Activated CD8-positive, alpha-beta T cell treated with anti-CD3 and anti-CD28 coated beads for 36 hours (primary cell): ENCODE data around the gene AUTS2. TPM values are rescaled to one million over a fixed set of nuclear protein-coding genes. Genes with fewer than 3 reads are reported as not detected.

Experiments
- ATAC-seq: fragments of 200-7000 bp; cut with Tn5 transposase; one replicate; pipeline ENCODE4 v1.10.0; 2021; ENCODE audit warnings: mild to moderate bottlenecking, moderate library complexity
- CTCF ChIA-PET: fragments of 350-600 bp; sonication (Branson Sonifier 250); formaldehyde crosslinking; loops from one replicate; lab custom pipeline; 2021; ENCODE audit warnings: antibody characterized with exemption; lab: Charles Lee
- POLR2A ChIA-PET: fragments of 350-600 bp; sonication (Branson Sonifier 250); formaldehyde crosslinking; loops from one replicate; lab custom pipeline; 2021; ENCODE audit warnings: antibody characterized with exemption; lab: Charles Lee
- DNase-seq: peaks from one replicate; pipeline ENCODE4 v3.0.0-alpha.2; 2020
- H3K27ac Mint-ChIP-seq: one replicate; pipeline ENCODE4 v1.8.0; 2021; ENCODE audit warnings: mild to moderate bottlenecking, mixed read lengths
- H3K27me3 Mint-ChIP-seq: one replicate; pipeline ENCODE4 v1.8.0; 2021; ENCODE audit warnings: mixed read lengths
- H3K36me3 Mint-ChIP-seq: one replicate; pipeline ENCODE4 v1.8.0; 2021; ENCODE audit warnings: low read depth, mixed read lengths
- H3K4me1 Mint-ChIP-seq: one replicate; pipeline ENCODE4 v1.8.0; 2021; ENCODE audit warnings: low read depth, mixed read lengths
- H3K4me3 Mint-ChIP-seq: one replicate; pipeline ENCODE4 v1.8.0; 2021; ENCODE audit warnings: mild to moderate bottlenecking, moderate library complexity, mixed read lengths
- H3K9me3 Mint-ChIP-seq: one replicate; pipeline ENCODE4 v1.8.0; 2021; ENCODE audit warnings: mixed read lengths
- intact Hi-C: fragments of 100-400 bp; cut with micrococcal nuclease; formaldehyde crosslinking; loops from one replicate; pipeline ENCODE4 v1.10.0; 2022
- total RNA-seq, 2 experiments: library from RNA; stranded (reverse); gene quantifications; one replicate each; pipeline ENCODE4 v1.2.3, GENCODE V29; 2021
- TF ChIP-seq, protein P1 (sequence below): fragments of 200-600 bp; IDR thresholded peaks from one replicate; pipeline ENCODE4 v1.8.0; 2022; ENCODE audit warnings: antibody characterized with exemption, mild to moderate bottlenecking

Gene AUTS2
- total RNA-seq, 2 experiments from 2014 or later = 3.1 to 3.3 TPM

DNA sequence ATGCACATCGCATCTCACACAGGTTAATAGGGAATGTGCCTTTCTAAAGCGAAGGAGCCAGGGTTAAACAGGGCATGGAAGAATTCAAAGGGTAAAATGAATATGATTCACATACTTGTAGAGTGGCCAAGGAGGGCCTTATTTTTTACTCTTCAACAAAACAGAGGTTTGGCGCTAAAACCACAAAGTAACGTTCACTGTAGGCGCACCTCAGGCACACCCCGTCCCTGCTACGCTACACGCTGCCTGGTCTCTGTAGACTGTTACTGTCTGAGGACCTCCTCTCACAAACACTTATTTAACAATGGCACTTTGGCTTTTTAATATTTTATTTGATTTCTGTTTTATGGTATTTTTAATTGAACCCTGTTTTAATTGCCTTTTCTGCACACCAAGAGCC, 1071.6 kb downstream of the AUTS2 start:
- Mint-ChIP-seq H3K4me3 (no peak overlapping the region), H3K36me3 (no peaks in the 10 kb centered on the region), H3K27me3 (peaks cover 9% of the 10 kb centered on the region), H3K4me1 (peaks cover 7% of the 10 kb centered on the region), H3K9me3 (no peaks in the 10 kb centered on the region), H3K27ac (no peak overlapping the region)
- intact Hi-C loops = no loop called here
- POLR2A ChIA-PET = no interaction called here
- DNase-seq (peak; percentile 25), ATAC-seq (peak; percentile 79)
- CTCF ChIA-PET = no interaction called here
- TF ChIP-seq, protein P1, sequence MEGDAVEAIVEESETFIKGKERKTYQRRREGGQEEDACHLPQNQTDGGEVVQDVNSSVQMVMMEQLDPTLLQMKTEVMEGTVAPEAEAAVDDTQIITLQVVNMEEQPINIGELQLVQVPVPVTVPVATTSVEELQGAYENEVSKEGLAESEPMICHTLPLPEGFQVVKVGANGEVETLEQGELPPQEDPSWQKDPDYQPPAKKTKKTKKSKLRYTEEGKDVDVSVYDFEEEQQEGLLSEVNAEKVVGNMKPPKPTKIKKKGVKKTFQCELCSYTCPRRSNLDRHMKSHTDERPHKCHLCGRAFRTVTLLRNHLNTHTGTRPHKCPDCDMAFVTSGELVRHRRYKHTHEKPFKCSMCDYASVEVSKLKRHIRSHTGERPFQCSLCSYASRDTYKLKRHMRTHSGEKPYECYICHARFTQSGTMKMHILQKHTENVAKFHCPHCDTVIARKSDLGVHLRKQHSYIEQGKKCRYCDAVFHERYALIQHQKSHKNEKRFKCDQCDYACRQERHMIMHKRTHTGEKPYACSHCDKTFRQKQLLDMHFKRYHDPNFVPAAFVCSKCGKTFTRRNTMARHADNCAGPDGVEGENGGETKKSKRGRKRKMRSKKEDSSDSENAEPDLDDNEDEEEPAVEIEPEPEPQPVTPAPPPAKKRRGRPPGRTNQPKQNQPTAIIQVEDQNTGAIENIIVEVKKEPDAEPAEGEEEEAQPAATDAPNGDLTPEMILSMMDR = no peak

DNA sequence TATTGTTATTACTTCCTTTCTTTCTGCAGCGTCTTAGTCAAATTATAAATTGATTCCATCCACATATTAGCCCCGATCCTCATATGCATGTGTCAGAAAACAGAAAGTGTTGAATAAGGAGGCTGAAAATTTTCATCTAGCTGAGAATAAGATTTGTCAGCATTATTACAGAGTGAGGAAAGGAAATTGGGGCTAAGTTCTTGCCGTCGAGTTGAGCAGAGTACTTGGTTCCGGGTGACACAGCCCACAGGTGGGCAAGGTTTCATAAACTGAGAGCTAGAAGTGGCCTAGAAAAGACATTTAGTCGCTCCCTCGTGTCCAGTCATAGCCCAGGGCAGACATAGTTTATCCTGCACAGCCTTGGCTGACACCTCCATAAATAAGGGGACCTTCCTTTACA, 1072.0 kb downstream of the AUTS2 start:
- no peak overlapping the region for H3K27ac Mint-ChIP-seq
- TF ChIP-seq, protein P1 = no peak
- no peaks in the 10 kb centered on the region for H3K36me3 Mint-ChIP-seq
- intact Hi-C loops = no loop called here
- ATAC-seq (peak; percentile 34), DNase-seq (no peak)
- ChIA-PET POLR2A (interaction anchor here (0.9 kb wide), 1 partner anchor 22 kb away, joined by 3 read pairs; no protein-coding TSS in a partner anchor), CTCF (no interaction called here)
- H3K9me3 Mint-ChIP-seq = no peaks in the 10 kb centered on the region
- H3K4me1 Mint-ChIP-seq = peaks cover 7% of the 10 kb centered on the region
- H3K4me3 Mint-ChIP-seq = no peak overlapping the region
- peaks cover 9% of the 10 kb centered on the region for H3K27me3 Mint-ChIP-seq

DNA sequence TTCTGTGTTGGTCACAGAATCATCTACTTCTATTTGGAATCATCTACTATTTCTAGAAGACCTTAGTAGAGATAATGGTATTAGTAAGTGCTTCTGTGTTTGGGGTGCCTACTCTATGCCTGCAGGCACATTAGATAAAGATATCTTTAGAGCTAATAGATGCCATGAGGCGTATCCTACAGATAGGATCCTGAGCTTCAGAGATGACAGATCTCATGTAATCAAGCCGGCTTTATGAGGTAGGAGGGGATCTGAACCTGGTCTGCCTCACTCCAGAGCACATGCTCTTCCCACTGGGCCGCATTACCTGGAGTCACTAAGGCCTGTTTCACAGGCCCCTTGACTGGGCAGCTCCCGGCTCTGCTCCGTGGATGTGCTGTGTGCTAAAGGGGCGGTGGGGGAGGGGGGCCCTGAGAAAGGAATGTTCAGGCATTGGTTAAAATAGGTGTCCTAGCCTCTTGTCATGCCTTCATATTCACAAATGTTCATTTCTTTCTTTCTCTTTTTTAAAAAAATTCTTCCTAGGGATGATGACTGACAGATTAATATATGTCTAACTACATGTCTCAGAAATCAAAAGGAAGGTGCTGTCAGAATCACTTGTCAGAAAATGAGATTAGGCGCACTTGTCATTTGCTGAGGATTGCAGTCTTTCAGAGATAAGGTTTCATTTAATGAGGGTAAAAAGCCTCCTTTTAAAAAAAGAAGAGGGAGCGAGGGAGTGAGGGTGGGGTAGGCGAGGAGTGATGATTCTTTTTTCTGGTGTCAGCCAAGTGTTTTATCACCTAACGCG, 1075.7 kb downstream of the AUTS2 start:
- Mint-ChIP-seq H3K9me3 (no peaks in the 10 kb centered on the region), H3K4me3 (no peak overlapping the region), H3K27me3 (peaks cover 4% of the 10 kb centered on the region), H3K4me1 (peaks cover 14% of the 10 kb centered on the region), H3K36me3 (no peaks in the 10 kb centered on the region), H3K27ac (no peak overlapping the region)
- ChIA-PET POLR2A (interaction anchor here (0.9 kb wide), 1 partner anchor 30 kb away, joined by 3 read pairs; no protein-coding TSS in a partner anchor), CTCF (no interaction called here)
- DNase-seq (no peak), ATAC-seq (no peak)
- TF ChIP-seq, protein P1 = no peak
- intact Hi-C loops = no loop called here

DNA sequence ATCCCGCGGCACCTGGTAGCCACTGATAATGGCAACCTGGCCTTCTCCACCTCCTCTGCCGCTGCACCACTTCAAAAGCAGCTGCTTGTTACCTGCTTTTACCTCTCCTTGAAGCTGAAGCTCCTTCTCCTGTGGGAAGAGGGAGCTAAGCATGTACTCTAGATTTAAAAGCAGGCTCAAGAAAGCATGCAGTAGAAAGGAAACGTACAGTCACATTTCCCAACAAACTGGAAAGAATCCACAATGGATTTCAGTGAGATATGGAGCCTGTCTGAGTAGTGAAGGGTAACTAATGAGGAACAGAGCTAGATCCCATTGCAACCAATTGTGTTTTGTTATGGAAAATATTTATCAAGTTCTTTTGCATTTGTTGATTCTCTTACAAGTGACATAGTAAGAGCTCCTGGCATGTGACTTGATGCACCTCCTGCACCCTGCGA, 1076.3 kb downstream of the AUTS2 start:
- intact Hi-C loops = no loop called here
- ATAC-seq = no peak
- ChIA-PET POLR2A (no interaction called here), CTCF (no interaction called here)
- no peaks in the 10 kb centered on the region for H3K36me3 Mint-ChIP-seq
- H3K4me3 Mint-ChIP-seq = no peak overlapping the region
- no peak for DNase-seq
- H3K9me3 Mint-ChIP-seq = no peaks in the 10 kb centered on the region
- H3K27me3 Mint-ChIP-seq = peaks cover 3% of the 10 kb centered on the region
- TF ChIP-seq, protein P1 = no peak
- H3K27ac Mint-ChIP-seq = no peak overlapping the region
- peaks cover 19% of the 10 kb centered on the region for H3K4me1 Mint-ChIP-seq

DNA sequence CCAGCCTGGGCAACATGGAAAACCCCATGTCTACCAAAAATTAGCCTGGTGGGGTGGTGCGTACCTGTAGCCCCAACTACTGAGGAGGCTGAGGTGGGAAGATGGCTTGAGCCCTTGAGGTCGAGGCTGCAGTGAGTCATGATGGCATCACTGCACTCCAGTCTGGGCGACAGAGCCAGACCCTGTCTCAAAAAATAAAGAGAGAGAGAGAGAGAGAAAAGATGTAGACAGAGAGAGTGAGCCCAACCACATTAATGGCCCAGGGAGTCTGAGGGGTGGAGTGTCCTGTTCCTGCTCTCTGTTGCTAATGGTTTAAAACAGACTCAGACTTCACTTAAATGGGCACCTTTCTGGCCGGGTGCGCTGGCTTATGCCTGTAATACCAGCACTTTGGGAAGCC, 1078.0 kb downstream of the AUTS2 start:
- Mint-ChIP-seq H3K9me3 (no peaks in the 10 kb centered on the region), H3K4me3 (no peak overlapping the region), H3K27ac (no peak overlapping the region), H3K36me3 (no peaks in the 10 kb centered on the region), H3K4me1 (peaks cover 25% of the 10 kb centered on the region), H3K27me3 (no peaks in the 10 kb centered on the region)
- intact Hi-C loops = no loop called here
- TF ChIP-seq, protein P1 = no peak
- no peak for ATAC-seq
- ChIA-PET CTCF (no interaction called here), POLR2A (no interaction called here)
- DNase-seq = no peak
